A549 treated with RU486 at 1 μM for 4 hours (cell line): ENCODE measurements around the gene PIGM. TPM values are rescaled to one million over a fixed set of nuclear protein-coding genes. Genes with fewer than 3 reads are reported as not detected.

Experiments
- total RNA-seq: library from RNA; stranded (reverse); fragments of 200-300 nt; extraction: Qiagen RNA extraction; gene quantifications from 5 replicates; pipeline ENCODE4 v1.2.3, GENCODE V29; 2022; ENCODE audit warnings: low read depth

Gene PIGM
- 2.5 to 5.0 TPM (median 4.6 TPM) in 5 replicates for total RNA-seq

GRCh38 chr1:160031365-160032164 is at the start of gene PIGM:
Gene PIGM, minus strand, starts transcription at chr1:160031990. Its CDS starts 251 bp downstream, at chr1:160031739.

DNA sequence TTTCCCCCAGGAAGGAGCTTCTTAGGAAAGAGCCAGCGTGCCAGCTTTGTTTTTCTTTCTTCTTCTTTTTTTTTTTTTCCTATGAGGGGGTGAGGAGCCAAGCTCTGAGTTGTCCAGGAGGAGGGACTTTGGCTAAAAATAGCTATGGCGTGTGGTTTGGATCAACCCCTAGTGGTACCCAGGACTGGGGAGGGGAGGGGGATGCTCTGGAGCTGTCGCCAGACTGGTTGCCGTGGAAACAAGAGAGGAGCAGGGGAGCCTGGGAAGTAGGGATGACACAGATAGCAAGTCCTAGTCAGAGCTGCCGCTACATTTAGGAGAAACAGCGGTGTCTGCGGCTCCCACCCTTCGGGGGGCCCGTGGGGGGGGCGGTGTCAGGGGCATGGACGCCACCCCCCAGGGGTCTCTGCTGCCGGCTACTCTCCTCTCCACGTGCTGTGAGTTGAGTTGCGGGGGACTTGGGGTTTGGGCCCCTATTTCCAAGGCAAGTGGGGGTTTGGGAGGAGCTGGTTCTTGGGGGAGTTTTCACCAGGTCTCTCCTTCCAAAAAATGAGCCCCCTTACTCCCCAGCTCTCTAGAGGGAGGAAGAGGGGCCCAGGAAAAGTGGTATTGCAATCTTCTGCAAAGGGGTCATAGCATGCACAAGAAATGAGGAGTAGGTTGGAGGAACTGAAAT is 49.6 kb upstream of the PIGM start, which contains the start of gene KCNJ9:
Gene KCNJ9 (plus strand): TSS at position 278 of the 676 bp plus-strand sequence. CDS start 2,493 bp downstream, outside the sequence.

GRCh38 chr1:160069460-160070231 is 37.9 kb upstream of the PIGM start, which contains the start of gene KCNJ10:
Gene KCNJ10, minus strand, starts transcription at chr1:160070160. Its CDS starts 27,628 bp downstream, at chr1:160042532.

Other genes with a start within 250 kb of the PIGM start
- gene FCRL6, start 229.6 kb downstream of the PIGM start, total RNA-seq, result not detected in 5 replicates
- gene SLAMF8, start 205.1 kb downstream of the PIGM start, total RNA-seq, result not detected in 5 replicates
- gene VSIG8, start 169.3 kb downstream of the PIGM start, total RNA-seq, result 0.07 TPM in 1 of 5 replicates, not detected in the others
- 0.49 to 1.1 TPM (median 0.66 TPM) in 5 replicates for gene CFAP45, start 131.8 kb downstream of the PIGM start, total RNA-seq
- gene TAGLN2, start 106.5 kb downstream of the PIGM start, total RNA-seq, result 1,006 to 1,095 TPM (median 1,081 TPM) in 5 replicates
- 0.17 to 0.27 TPM (median 0.22 TPM) in 5 replicates for gene IGSF9, start 86.4 kb downstream of the PIGM start, total RNA-seq
- gene SLAMF9, start 77.8 kb downstream of the PIGM start, total RNA-seq, result 0.27 to 0.61 TPM (median 0.45 TPM) in 4 of 5 replicates, not detected in the other
- not detected in 5 replicates for gene KCNJ10, start 38.2 kb upstream of the PIGM start, total RNA-seq
- gene KCNJ9, start 49.5 kb upstream of the PIGM start, total RNA-seq, result not detected in 5 replicates
- 5.6 to 10.4 TPM (median 8.4 TPM) in 5 replicates for gene IGSF8, start 66.6 kb upstream of the PIGM start, total RNA-seq
- 0.03 to 0.04 TPM (median 0.03 TPM) in 3 of 5 replicates, not detected in the others for gene ATP1A2, start 83.8 kb upstream of the PIGM start, total RNA-seq
- not detected in 5 replicates for gene ATP1A4, start 119.6 kb upstream of the PIGM start, total RNA-seq
- gene CASQ1, start 158.6 kb upstream of the PIGM start, total RNA-seq, result not detected in 5 replicates
- 190 to 210 TPM (median 195 TPM) in 5 replicates for gene PEA15, start 173.4 kb upstream of the PIGM start, total RNA-seq
- gene DCAF8, start 230.6 kb upstream of the PIGM start, total RNA-seq, result 43.4 to 52.8 TPM (median 51.7 TPM) in 5 replicates